IMR-90 (cell line): ENCODE measurements around the gene FMN1. TPM values are rescaled to one million over a fixed set of nuclear protein-coding genes. Genes with fewer than 3 reads are reported as not detected.

Experiments
- ATAC-seq: fragments of 200-7000 bp; cut with Tn5 transposase; 2 replicates; pipeline ENCODE4 v1.9.1; 2020; ENCODE audit warnings: low read depth, mild to moderate bottlenecking, moderate library complexity
- BruUV-seq: library from RNA; stranded (reverse); fragments of 400-500 nt; replicated peaks from 2 replicates; lab custom pipeline; 2021; lab: Mats Ljungman, UMichigan
- CTCF ChIA-PET: fragments of 300-600 bp; formaldehyde crosslinking; extraction: SDS; loops from one replicate; lab custom pipeline; 2021; ENCODE audit warnings: antibody characterized with exemption; lab: Yijun Ruan, JAX
- POLR2A ChIA-PET: fragments of 300-600 bp; sonication (Branson Sonifier 250); formaldehyde crosslinking; loops from one replicate; lab custom pipeline; 2022; ENCODE audit warnings: antibody characterized with exemption; ENCODE audit not compliant: unreplicated experiment; lab: Charles Lee
- DNase-seq: peaks from one replicate; pipeline ENCODE4 v3.0.0; 2013
- H2AFZ ChIP-seq: replicated peaks from 2 replicates; pipeline ENCODE3; 2013; ENCODE audit warnings: low read length, mild to moderate bottlenecking; ENCODE audit not compliant: poor library complexity
- H2AK5ac ChIP-seq: 2 replicates; pipeline ENCODE4 v1.6.1; 2013; ENCODE audit warnings: low read depth, low read length, inconsistent platforms
- H2AK9ac ChIP-seq: replicated peaks from 2 replicates; pipeline ENCODE3; 2013; ENCODE audit warnings: mild to moderate bottlenecking, low read depth, low read length, moderate library complexity; ENCODE audit not compliant: poor library complexity
- H2BK120ac ChIP-seq: 2 replicates; pipeline ENCODE4 v1.6.1; 2013; ENCODE audit warnings: low read depth, low read length, inconsistent platforms
- H2BK15ac ChIP-seq: 3 replicates; pipeline ENCODE4 v1.6.1; 2013; ENCODE audit warnings: low read depth, low read length, inconsistent platforms
- H2BK20ac ChIP-seq: 2 replicates; pipeline ENCODE4 v1.6.1; 2013; ENCODE audit warnings: low read depth, mild to moderate bottlenecking, inconsistent platforms, low read length, moderate library complexity
- H2BK5ac ChIP-seq: 2 replicates; pipeline ENCODE4 v1.6.1; 2013; ENCODE audit warnings: mild to moderate bottlenecking, low read depth, low read length, inconsistent platforms; ENCODE audit not compliant: poor library complexity, severe bottlenecking
- H3K14ac ChIP-seq: replicated peaks from 2 replicates; pipeline ENCODE4 v1.6.1; 2013; ENCODE audit warnings: low read depth, low read length, inconsistent platforms
- H3K18ac ChIP-seq: 2 replicates; pipeline ENCODE4 v1.6.1; 2013; ENCODE audit warnings: low read depth, low read length, control low read depth
- H3K23ac ChIP-seq: 2 replicates; pipeline ENCODE4 v1.6.1; 2013; ENCODE audit warnings: low read depth, low read length, inconsistent platforms
- H3K27ac ChIP-seq: 2 replicates; pipeline ENCODE4 v1.5.1; 2013; ENCODE audit warnings: mild to moderate bottlenecking, control low read depth, low read length; ENCODE audit not compliant: insufficient read depth
- H3K27me3 ChIP-seq: 2 replicates; pipeline ENCODE4 v1.6.1; 2013; ENCODE audit warnings: low read length; ENCODE audit not compliant: control insufficient read depth, insufficient read depth
- H3K36me3 ChIP-seq: 2 replicates; pipeline ENCODE4 v1.6.1; 2013; ENCODE audit warnings: low read length, mixed read lengths; ENCODE audit not compliant: control insufficient read depth, insufficient read depth
- H3K4ac ChIP-seq: 2 replicates; pipeline ENCODE4 v1.6.1; 2013; ENCODE audit warnings: low read depth, low read length, inconsistent platforms
- H3K4me1 ChIP-seq: 2 replicates; pipeline ENCODE4 v1.6.1; 2013; ENCODE audit warnings: low read length, mixed read lengths; ENCODE audit not compliant: control insufficient read depth, insufficient read depth
- H3K4me2 ChIP-seq: 2 replicates; pipeline ENCODE4 v1.6.1; 2013; ENCODE audit warnings: low read depth, mild to moderate bottlenecking, control low read depth, low read length, moderate library complexity
- H3K4me3 ChIP-seq: 2 replicates; pipeline ENCODE4 v1.5.1; 2013; ENCODE audit warnings: low read depth, mild to moderate bottlenecking, control low read depth, low read length, moderate library complexity; ENCODE audit not compliant: insufficient read depth
- H3K56ac ChIP-seq: 2 replicates; pipeline ENCODE4 v1.6.1; 2013; ENCODE audit warnings: low read length, inconsistent platforms; ENCODE audit not compliant: insufficient read depth; ENCODE audit errors: extremely low read depth
- H3K79me1 ChIP-seq, 2 experiments: 2 replicates each; pipeline ENCODE4 v1.6.1; 2013; ENCODE audit warnings: low read length in 2 of 2, inconsistent platforms in 1 of 2, low read depth in 1 of 2
- H3K9ac ChIP-seq: 2 replicates; pipeline ENCODE4 v1.6.1; 2013; ENCODE audit warnings: low read depth, low read length, control low read depth
- H3K9me1 ChIP-seq: 2 replicates; pipeline ENCODE4 v1.6.1; 2013; ENCODE audit warnings: low read length, inconsistent platforms; ENCODE audit not compliant: insufficient read depth
- H3K9me3 ChIP-seq: 2 replicates; pipeline ENCODE4 v1.6.1; 2013; ENCODE audit warnings: low read length; ENCODE audit not compliant: control insufficient read depth, insufficient read depth
- H4K20me1 ChIP-seq: 2 replicates; pipeline ENCODE4 v1.6.1; 2013; ENCODE audit warnings: low read length, inconsistent platforms; ENCODE audit not compliant: insufficient read depth
- H4K5ac ChIP-seq: 2 replicates; pipeline ENCODE4 v1.6.1; 2013; ENCODE audit warnings: mild to moderate bottlenecking, low read depth, low read length, control low read depth
- H4K8ac ChIP-seq, 2 experiments: 2 replicates each; pipeline ENCODE4 v1.6.1; 2013; ENCODE audit warnings: low read depth in 2 of 2, low read length in 2 of 2, control low read depth in 1 of 2, inconsistent platforms in 1 of 2
- H4K91ac ChIP-seq: 2 replicates; pipeline ENCODE4 v1.6.1; 2013; ENCODE audit warnings: low read depth, low read length, inconsistent platforms; ENCODE audit not compliant: insufficient read depth
- BHLHE40 ChIP-seq: fragments of 150-350 bp; IDR thresholded peaks from 2 replicates; pipeline ENCODE4 v1.6.1; 2016; ENCODE audit warnings: mild to moderate bottlenecking, low read depth, low read length
- MAFK ChIP-seq: IDR thresholded peaks from 2 replicates; pipeline ENCODE4 v1.6.1; 2012; ENCODE audit warnings: low read depth, low read length, improper control_type of control experiment
- MXI1 ChIP-seq: IDR thresholded peaks from 2 replicates; pipeline ENCODE4 v1.6.1; 2012; ENCODE audit warnings: low read depth, mild to moderate bottlenecking, low read length, moderate library complexity, borderline replicate concordance
- RAD21 ChIP-seq: IDR thresholded peaks from 2 replicates; pipeline ENCODE4 v1.6.1; 2012; ENCODE audit warnings: low read length, improper control_type of control experiment
- WGBS, 2 experiments: methylation state at CpG; one replicate each; pipeline versions ENCODE4 v1.1.5 to v1.1.7; 2013; ENCODE audit warnings: missing lambda C conversion rate in 2 of 2; ENCODE audit not compliant: insufficient read length in 1 of 2; ENCODE audit errors: extremely low coverage in 2 of 2; 5-methylcytosine and 5-hydroxymethylcytosine counted together
- dilution Hi-C: fragments of 300-500 bp; cut with HindIII; formaldehyde crosslinking; loops from one replicate; pipeline ENCODE4 v1.14.3; 2018; ENCODE audit warnings: low sequenced_read_pairs; ENCODE audit not compliant: unreplicated experiment
- in situ Hi-C: fragments of 300-500 bp; cut with MboI; formaldehyde crosslinking; loops from 3 replicates; pipeline ENCODE4 v1.14.3; 2019; ENCODE audit warnings: low sequenced_read_pairs, inconsistent platforms, mixed read lengths
- intact Hi-C: fragments of 100-400 bp; cut with micrococcal nuclease; formaldehyde crosslinking; loops from 2 replicates; pipeline ENCODE4 v1.10.0; 2022
- polyA plus RNA-seq, 3 experiments: library from polyadenylated mRNA; depleted of rRNA; stranded (reverse); fragments of >200 nt; gene quantifications; 2 replicates each; pipeline ENCODE4 v1.2.3, GENCODE V29; 2012; ENCODE audit warnings: low replicate concordance in 1 of 3
- total RNA-seq: library from RNA; depleted of rRNA; stranded (reverse); fragments of >200 nt; gene quantifications from 2 replicates; pipeline ENCODE4 v1.2.3, GENCODE V29; 2012

FMN1 gene
- total and polyA plus RNA-seq, 2 of the 4 experiments (the other 2 are of a cell fraction), result 7.3 to 17.6 TPM

DNA sequence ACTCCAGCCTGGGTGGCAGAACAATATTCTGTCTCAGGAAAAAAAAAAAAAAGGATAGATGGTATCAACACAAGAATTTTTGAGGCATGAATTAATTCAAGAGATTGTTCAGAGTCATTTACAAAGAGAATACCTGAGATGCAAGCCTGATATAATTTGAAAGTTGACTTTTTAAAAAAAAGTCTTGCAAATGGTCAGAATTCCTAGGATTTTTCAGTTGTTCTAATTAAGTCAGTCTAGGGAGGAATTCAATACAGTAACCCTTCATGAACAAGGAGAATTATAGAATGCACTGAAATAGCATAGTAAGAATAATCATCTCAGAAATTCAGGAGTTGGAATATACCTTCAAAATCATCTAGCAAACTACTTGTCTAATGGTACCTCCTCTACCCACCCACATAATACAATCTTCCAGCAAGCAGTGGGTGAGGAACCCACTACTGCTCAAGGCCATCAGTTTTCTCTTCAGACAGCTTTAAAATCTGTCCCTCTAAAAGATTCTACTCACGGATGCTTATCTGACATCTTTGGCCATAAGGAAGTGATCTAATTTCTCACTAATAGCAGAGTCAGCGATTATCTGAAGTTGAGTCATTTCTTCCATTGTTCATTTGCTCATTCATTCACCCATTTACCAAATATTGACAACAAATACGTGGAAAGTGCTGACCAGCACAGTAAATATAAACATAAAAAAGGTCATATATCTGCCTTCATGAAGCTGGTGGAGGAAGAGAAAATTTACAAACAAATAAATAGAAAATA lies 317.1 kb downstream of the FMN1 start:
- DNase-seq, result no peak

More for the DNA sequence above, 317.1 kb downstream of the FMN1 start:
- BruUV-seq, result no TSS peak
- Histone ChIP-seq H4K91ac (peak overlapping the region; percentile 89), H3K9me1 (peaks cover 15% of the 10 kb centered on the region), H2AFZ (no peak overlapping the region), H3K79me1 (peaks cover 21 to 49% of the 10 kb centered on the region in 2 experiments), H2AK5ac (no peak overlapping the region), H3K4me2 (no peak overlapping the region), H4K20me1 (no peaks in the 10 kb centered on the region), H3K27me3 (no peaks in the 10 kb centered on the region), H2BK5ac (peak overlapping the region; percentile 100), H2BK120ac (peak overlapping the region; percentile 88), H2BK20ac (peak overlapping the region; percentile 70; the same call in 1 of the 2 replicates), H4K8ac (peak overlapping the region; percentile 5 to 68; a peak in 3 of 4 replicates), H3K27ac (peak overlapping the region; percentile 49; the same call in 1 of the 2 replicates), H4K5ac (peak overlapping the region; percentile 95; the same call in 1 of the 2 replicates), H3K4ac (peak overlapping the region; percentile 56), H3K4me3 (no peak overlapping the region), H3K23ac (no peak overlapping the region), H3K9me3 (no peaks in the 10 kb centered on the region), H2BK15ac (peak overlapping the region; percentile 83; the same call in 2 of the 3 replicates), H3K36me3 (no peaks in the 10 kb centered on the region), H3K14ac (peak overlapping the region; percentile 70), H3K9ac (no peak overlapping the region), H3K18ac (peak overlapping the region; percentile 92; the same call in 1 of the 2 replicates), H2AK9ac (no peak overlapping the region), H3K4me1 (peaks cover 15% of the 10 kb centered on the region), H3K56ac (no peak overlapping the region)
- intact Hi-C loops (no loop called here), dilution Hi-C loops (no loop called here), in situ Hi-C loops (no loop called here)
- ATAC-seq, result no peak
- ChIA-PET POLR2A (no interaction called here), CTCF (no interaction called here)
- 78% methylated on average over 2 of the region's 3 CpGs; no CpG with 5 or more reads in 1 of the 2 experiments for WGBS, 2 experiments
- TF ChIP-seq MXI1, result no peak
- peak; percentile 99 for TF ChIP-seq MAFK
- no peak for TF ChIP-seq RAD21
- no peak for TF ChIP-seq BHLHE40
